HCT116 (cell line): ENCODE measurements around the gene BABAM2. TPM values are rescaled to one million over a fixed set of nuclear protein-coding genes. Genes with fewer than 3 reads are reported as not detected.

Experiments used
- ATAC-seq: fragments of 200-7000 bp; cut with Tn5 transposase; 2 replicates; pipeline ENCODE4 v1.9.1; 2020; ENCODE audit warnings: mild to moderate bottlenecking, moderate library complexity
- BruUV-seq: library from RNA; stranded (reverse); fragments of 400-500 nt; replicated peaks from 2 replicates; lab custom pipeline; 2021; lab: Mats Ljungman, UMichigan
- CTCF ChIA-PET: fragments of 300-600 bp; sonication (Branson Sonifier 250); formaldehyde crosslinking; loops from one replicate; lab custom pipeline; 2021; ENCODE audit warnings: antibody characterized with exemption; lab: Charles Lee
- POLR2A ChIA-PET: fragments of 300-600, 350-600 bp; sonication (Branson Sonifier 250); formaldehyde crosslinking; loops from one replicate; lab custom pipeline; 2021; ENCODE audit warnings: antibody characterized with exemption; lab: Charles Lee
- RAD21 ChIA-PET, 2 experiments: fragments of 300-600 bp; sonication (Branson Sonifier 250); formaldehyde crosslinking; loops; one replicate each; lab custom pipeline; 2023; ENCODE audit warnings: low total read pairs in 2 of 2; ENCODE audit not compliant: uncharacterized antibody in 2 of 2, unreplicated experiment in 2 of 2, low non-redundant PET in 1 of 2; lab: Charles Lee
- DNase-seq: peaks from one replicate; pipeline ENCODE4 v3.0.0-alpha.2; 2010; ENCODE audit warnings: low read depth, low spot score
- H2AFZ ChIP-seq: fragments of 200-600 bp; shearing (Covaris generic), sonication (generic); 2 replicates; pipeline ENCODE4 v1.6.1; 2017; ENCODE audit warnings: low read depth, mixed run types, mixed read lengths, antibody characterized with exemption, low read length; ENCODE audit not compliant: poor library complexity, severe bottlenecking
- H3K27ac ChIP-seq: 2 replicates; pipeline ENCODE4 v1.5.1; 2012; ENCODE audit warnings: low read depth, low read length
- H3K27me3 ChIP-seq: fragments of 200-600 bp; sonication (generic); 2 replicates; pipeline ENCODE4 v1.6.1; 2016; ENCODE audit warnings: mixed run types, low read length, mixed read lengths; ENCODE audit not compliant: insufficient read depth
- H3K36me3 ChIP-seq, 2 experiments: fragments of 200-500 bp in 1 of 2; fragments of 200-600 bp in 1 of 2; sonication (Bioruptor generic) in 1 of 2; sonication (generic) in 1 of 2; 2 replicates each; pipeline versions ENCODE4 v1.5.1 to v1.6.1; 2014 to 2016; ENCODE audit warnings: low read length in 2 of 2, inconsistent platforms in 1 of 2, mixed read lengths in 1 of 2, mixed run types in 1 of 2; ENCODE audit not compliant: insufficient read depth in 2 of 2, control insufficient read depth in 1 of 2
- H3K4me1 ChIP-seq, 2 experiments: fragments of 200-600 bp in 1 of 2; sonication (generic) in 1 of 2; 2 replicates each; pipeline versions ENCODE4 v1.5.1 to v1.6.1; 2012 to 2017; ENCODE audit warnings: low read length in 2 of 2, inconsistent platforms in 1 of 2, mild to moderate bottlenecking in 1 of 2, mixed read lengths in 1 of 2, mixed run types in 1 of 2, moderate library complexity in 1 of 2; ENCODE audit not compliant: insufficient read depth in 2 of 2, control insufficient read depth in 1 of 2
- H3K4me2 ChIP-seq: fragments of 200-600 bp; sonication (generic); 2 replicates; pipeline ENCODE4 v1.6.1; 2017; ENCODE audit warnings: mixed run types, low read length, mixed read lengths
- H3K4me3 ChIP-seq, 2 experiments: fragments of 200-600 bp in 1 of 2; sonication (generic) in 1 of 2; replicated peaks in 1 of 2; 2 replicates each; pipeline ENCODE4 v1.5.1; 2011 to 2016; ENCODE audit warnings: low read length in 2 of 2, control low read depth in 1 of 2, low read depth in 1 of 2, mild to moderate bottlenecking in 1 of 2, mixed read lengths in 1 of 2, mixed run types in 1 of 2
- H3K79me2 ChIP-seq: fragments of 200-600 bp; sonication (generic); 2 replicates; pipeline ENCODE4 v1.6.1; 2017; ENCODE audit warnings: mild to moderate bottlenecking, mixed run types, low read length, moderate library complexity, mixed read lengths; ENCODE audit not compliant: insufficient read depth
- H3K9ac ChIP-seq: fragments of 200-600 bp; sonication (generic); 2 replicates; pipeline ENCODE4 v1.6.1; 2016; ENCODE audit warnings: low read length, mixed read lengths
- H3K9me2 ChIP-seq: fragments of 200-600 bp; sonication (generic), shearing (Covaris generic); 2 replicates; pipeline ENCODE4 v1.6.1; 2017; ENCODE audit warnings: mixed run types, mild to moderate bottlenecking, moderate library complexity; ENCODE audit not compliant: insufficient read depth
- H3K9me3 ChIP-seq, 2 experiments: fragments of 200-500 bp in 1 of 2; fragments of 200-600 bp in 1 of 2; sonication (Bioruptor generic) in 1 of 2; sonication (generic) in 1 of 2; 2 replicates each; pipeline ENCODE4 v1.6.1; 2014 to 2017; ENCODE audit warnings: low read length in 2 of 2, mixed read lengths in 2 of 2, inconsistent platforms in 1 of 2, low read depth in 1 of 2, mild to moderate bottlenecking in 1 of 2, mixed run types in 1 of 2, moderate library complexity in 1 of 2; ENCODE audit not compliant: control insufficient read depth in 1 of 2, insufficient read depth in 1 of 2
- H4K20me1 ChIP-seq: fragments of 200-600 bp; sonication (generic), shearing (Covaris generic); 2 replicates; pipeline ENCODE4 v1.6.1; 2017; ENCODE audit warnings: mixed run types, mild to moderate bottlenecking, moderate library complexity; ENCODE audit not compliant: insufficient read depth
- ELF1 ChIP-seq: IDR thresholded peaks from 2 replicates; pipeline ENCODE4 v1.6.1; 2012; ENCODE audit warnings: low read depth, borderline replicate concordance
- EZH2phosphoT487 ChIP-seq: fragments of 200-600 bp; IDR thresholded peaks from 2 replicates; pipeline ENCODE4 v1.6.1; 2018; ENCODE audit warnings: antibody characterized with exemption, borderline replicate concordance
- FOSL1 ChIP-seq: IDR thresholded peaks from 2 replicates; pipeline ENCODE4 v1.6.1; 2012; ENCODE audit warnings: low read depth
- JUND ChIP-seq: IDR thresholded peaks from 2 replicates; pipeline ENCODE4 v1.6.1; 2012
- POLR2A ChIP-seq: IDR thresholded peaks from 2 replicates; pipeline ENCODE4 v1.7.0; 2011; ENCODE audit warnings: borderline replicate concordance; ENCODE audit not compliant: insufficient read depth, insufficient read length; ENCODE audit errors: extremely low read depth
- SP1 ChIP-seq: IDR thresholded peaks from 2 replicates; pipeline ENCODE4 v1.6.1; 2012; ENCODE audit warnings: low read depth
- intact Hi-C: fragments of 100-400 bp; cut with micrococcal nuclease; formaldehyde crosslinking; loops from 2 replicates; pipeline ENCODE4 v1.10.0; 2022
- total RNA-seq: library from RNA; stranded (reverse); gene quantifications from one replicate; pipeline ENCODE4 v1.2.1, GENCODE V29; 2021; ENCODE audit not compliant: unreplicated experiment
- TF ChIP-seq, protein P1 (sequence below): IDR thresholded peaks from 2 replicates; pipeline ENCODE4 v1.6.1; 2012

Gene BABAM2
- total RNA-seq, 1 experiment from 2014 or later: 23.8 TPM

DNA sequence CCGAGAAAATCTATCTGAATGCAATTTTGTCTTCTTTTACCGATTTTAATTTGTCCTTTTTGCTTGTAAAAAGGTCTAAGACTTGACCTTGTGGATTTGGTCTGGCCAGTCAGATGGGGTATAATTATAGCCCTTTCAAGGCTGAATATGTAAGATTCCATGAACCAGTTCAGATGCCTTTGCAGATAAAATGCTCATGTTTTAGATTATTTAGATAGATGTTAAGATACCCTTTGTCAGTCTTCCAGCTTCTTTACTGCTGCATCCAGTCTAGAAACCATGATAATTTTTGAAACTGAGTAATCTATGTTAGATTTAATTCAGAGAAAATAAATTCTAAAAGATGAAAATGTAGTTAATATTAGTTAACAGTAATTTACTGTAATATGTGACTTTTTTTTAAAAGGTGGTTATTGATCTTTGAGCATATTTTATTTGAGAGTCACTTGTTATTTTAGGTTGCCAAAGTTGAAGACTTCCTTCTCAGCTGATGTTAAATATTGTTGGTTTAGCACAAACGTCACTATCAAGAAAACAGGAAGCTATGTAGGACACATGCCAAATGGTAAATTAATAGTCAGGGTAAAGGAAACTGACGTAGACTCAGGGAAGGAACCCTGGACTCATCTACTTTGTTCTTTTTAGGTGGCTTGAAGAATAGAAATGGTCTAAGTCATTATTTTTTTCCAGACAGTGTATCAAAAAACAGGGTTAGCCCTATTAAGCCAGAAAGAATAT, 29.8 kb downstream of the BABAM2 start (continued):
- TF ChIP-seq EZH2phosphoT487 (no peak), ELF1 (no peak), JUND (no peak), FOSL1 (no peak)
- TF ChIP-seq, all 23 proteins: peak for 0

DNA sequence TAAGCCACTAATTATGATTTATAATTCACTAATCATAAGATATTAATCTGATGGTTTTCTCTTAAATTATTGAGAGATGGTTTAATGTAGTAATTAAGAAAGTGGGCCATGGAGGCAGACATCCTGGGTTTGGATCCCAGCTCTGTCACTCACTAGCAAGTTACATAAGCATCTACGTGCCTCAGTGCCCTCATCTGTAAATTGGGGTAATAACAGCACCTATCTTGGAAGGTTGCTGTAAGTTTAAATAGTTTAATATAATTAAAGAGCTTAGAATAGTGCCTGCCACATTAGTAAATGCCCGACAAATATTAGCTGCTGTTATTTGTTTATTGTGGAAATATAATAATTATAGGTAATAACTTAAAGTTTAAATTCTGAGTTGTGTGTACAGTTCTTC, 30.9 kb downstream of the BABAM2 start:
- BruUV-seq: no TSS peak
- no peak overlapping the region for H3K4me3 ChIP-seq
- ATAC-seq (no peak), DNase-seq (no peak)
- 0 out of 4 replicates have a peak, but pooled peaks cover 0 to 2% of the 10 kb centered on the region in 2 experiments for H3K4me1 ChIP-seq
- ChIA-PET RAD21 (no interaction called here), POLR2A (no interaction called here), CTCF (no interaction called here)
- intact Hi-C loops: no loop called here
- H3K79me2 ChIP-seq: no peaks in the 10 kb centered on the region; the same call in 1 of the 2 replicates
- no peak overlapping the region for H2AFZ ChIP-seq
- TF ChIP-seq ELF1: no peak
- TF ChIP-seq FOSL1: no peak
- no peak for TF ChIP-seq SP1
- no peak for TF ChIP-seq POLR2A
- TF ChIP-seq, protein P1, sequence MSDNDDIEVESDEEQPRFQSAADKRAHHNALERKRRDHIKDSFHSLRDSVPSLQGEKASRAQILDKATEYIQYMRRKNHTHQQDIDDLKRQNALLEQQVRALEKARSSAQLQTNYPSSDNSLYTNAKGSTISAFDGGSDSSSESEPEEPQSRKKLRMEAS: no peak
- H3K27me3 ChIP-seq: no peaks in the 10 kb centered on the region
- no peaks in the 10 kb centered on the region for H3K9me3 ChIP-seq
- no peaks in the 10 kb centered on the region for H4K20me1 ChIP-seq
- no peaks in the 10 kb centered on the region for H3K9me2 ChIP-seq
- H3K27ac ChIP-seq: no peak overlapping the region
- no peak overlapping the region for H3K4me2 ChIP-seq
- no peak overlapping the region for H3K9ac ChIP-seq
- no peaks in the 10 kb centered on the region for H3K36me3 ChIP-seq
